Measurements from ENCODE around the gene SNX1.
"Not testable (repeated sequence)": the region's sequence is repeated elsewhere in the genome, so short reads cannot be mapped to it uniquely, and the experiment has no call there.

SNX1 gene

GRCh38 chr15:64117759-64118487, 22.1 kb downstream of the SNX1 start:
- DNase-seq (ENCODE audit: low read depth, low spot score), result no peak

- DNase-seq (ENCODE audit: low read depth, low spot score), result not testable (repeated sequence)
Measured at GRCh38 chr15:64120322-64120721, 24.5 kb downstream of the SNX1 start.

GRCh38 chr15:64121614-64122013, 25.8 kb downstream of the SNX1 start:
- DNase-seq (ENCODE audit: low read depth, low spot score), result no peak

GRCh38 chr15:64122444-64122843, 26.7 kb downstream of the SNX1 start:
- DNase-seq (ENCODE audit: low read depth, low spot score), result no peak

- no peak for DNase-seq (ENCODE audit: low read depth, low spot score)
Measured at GRCh38 chr15:64122936-64123351, 27.2 kb downstream of the SNX1 start.

- no peak for DNase-seq (ENCODE audit: low read depth, low spot score)
Measured at GRCh38 chr15:64125978-64126377, 30.2 kb downstream of the SNX1 start.

GRCh38 chr15:64127521-64128270, 31.9 kb downstream of the SNX1 start:
- no peak for DNase-seq (ENCODE audit: low read depth, low spot score)

- no peak for DNase-seq (ENCODE audit: low read depth, low spot score)
Measured at GRCh38 chr15:64130159-64130558, 34.4 kb downstream of the SNX1 start.

- no peak for DNase-seq (ENCODE audit: low read depth, low spot score)
Measured at GRCh38 chr15:64131547-64131946, 35.8 kb downstream of the SNX1 start.

- DNase-seq (ENCODE audit: low read depth, low spot score), result no peak
Measured at GRCh38 chr15:64132217-64132616, 36.4 kb downstream of the SNX1 start.

- DNase-seq (ENCODE audit: low read depth, low spot score), result no peak
Measured at GRCh38 chr15:64133623-64134344, 38.0 kb downstream of the SNX1 start.

- no peak for DNase-seq (ENCODE audit: low read depth, low spot score)
Measured at GRCh38 chr15:64134345-64134829, 38.6 kb downstream of the SNX1 start.

- no peak for DNase-seq (ENCODE audit: low read depth, low spot score)
Measured at GRCh38 chr15:64136347-64136746, 40.6 kb downstream of the SNX1 start.

GRCh38 chr15:64137226-64137833, 41.5 kb downstream of the SNX1 start:
- no peak for DNase-seq (ENCODE audit: low read depth, low spot score)

- no peak for DNase-seq (ENCODE audit: low read depth, low spot score)
Measured at GRCh38 chr15:64138331-64138941, 42.7 kb downstream of the SNX1 start.

GRCh38 chr15:64141798-64142512, 46.2 kb downstream of the SNX1 start:
- no peak for DNase-seq (ENCODE audit: low read depth, low spot score)

- DNase-seq (ENCODE audit: low read depth, low spot score), result no peak
Measured at GRCh38 chr15:64143276-64143675, 47.5 kb downstream of the SNX1 start.

GRCh38 chr15:64144192-64144564, 48.4 kb downstream of the SNX1 start:
- no peak for DNase-seq (ENCODE audit: low read depth, low spot score)

- DNase-seq (ENCODE audit: low read depth, low spot score), result no peak
Measured at GRCh38 chr15:64144565-64145281, 48.9 kb downstream of the SNX1 start.

GRCh38 chr15:64146041-64146440, 50.3 kb downstream of the SNX1 start:
- no peak for DNase-seq (ENCODE audit: low read depth, low spot score)

Measured in activated CD4-positive, CD25-positive, alpha-beta regulatory T cell treated with anti-CD3 and anti-CD28 coated beads, Interleukin-2, amount 50 U/mL, for 16 hours (primary cell).